Lung (tissue), 12 donors: ENCODE data around the gene MSH3. TPM values are rescaled to one million over a fixed set of nuclear protein-coding genes. Genes with fewer than 3 reads are reported as not detected.
"Not testable (repeated sequence)": the region's sequence is repeated elsewhere in the genome, so short reads cannot be mapped to it uniquely, and the experiment has no call there.

Experiments used
- ATAC-seq: fragments of 200-7000 bp; cut with Tn5 transposase; one replicate; pipeline ENCODE4 v1.9.1; 2020; ENCODE audit warnings: moderate number of reproducible peaks; ENCODE audit not compliant: insufficient read depth, low FRiP score
- DNase-seq, 3 donors: peaks; one replicate each; pipeline ENCODE4 v3.0.0-alpha.2; 2013 to 2017
- H3K27ac ChIP-seq, 2 donors: one replicate each; pipeline ENCODE4 v1.5.1; 2013; ENCODE audit warnings: mild to moderate bottlenecking in 2 of 2, moderate library complexity in 2 of 2, control low read depth in 1 of 2, inconsistent platforms in 1 of 2, low read depth in 1 of 2, low read length in 1 of 2
- H3K27me3 ChIP-seq, 3 donors: one replicate each; pipeline ENCODE4 v1.5.1; 2013; ENCODE audit warnings: low read length in 2 of 3; ENCODE audit not compliant: control insufficient read depth in 3 of 3, insufficient read depth in 3 of 3
- H3K36me3 ChIP-seq, 4 donors: one replicate each; pipeline ENCODE4 v1.5.1; 2013; ENCODE audit warnings: low read length in 4 of 4, mild to moderate bottlenecking in 1 of 4, moderate library complexity in 1 of 4; ENCODE audit not compliant: control insufficient read depth in 4 of 4, insufficient read depth in 4 of 4
- H3K4me1 ChIP-seq, 5 donors: one replicate each; pipeline ENCODE4 v1.5.1; 2013; ENCODE audit warnings: low read length in 5 of 5, mild to moderate bottlenecking in 2 of 5, moderate library complexity in 1 of 5; ENCODE audit not compliant: control insufficient read depth in 5 of 5, insufficient read depth in 5 of 5
- H3K4me3 ChIP-seq: one replicate; pipeline ENCODE4 v1.5.1; 2013; ENCODE audit warnings: mild to moderate bottlenecking, control low read depth, moderate library complexity
- H3K9ac ChIP-seq, 2 donors: one replicate each; pipeline ENCODE4 v1.5.1; 2013; ENCODE audit warnings: low read length in 2 of 2, control low read depth in 1 of 2; ENCODE audit not compliant: insufficient read depth in 1 of 2
- H3K9me3 ChIP-seq, 4 donors: one replicate each; pipeline ENCODE4 v1.5.1; 2013; ENCODE audit warnings: low read length in 3 of 4, mild to moderate bottlenecking in 1 of 4, moderate library complexity in 1 of 4; ENCODE audit not compliant: control insufficient read depth in 4 of 4, insufficient read depth in 3 of 4
- CTCF ChIP-seq: IDR thresholded peaks from 2 replicates; pipeline ENCODE4 v1.5.1; 2012; ENCODE audit warnings: mild to moderate bottlenecking; ENCODE audit errors: control extremely low read depth, extremely low read depth
- WGBS, 2 donors: extraction: QIAGEN DNeasy Blood & Tissue Kit; methylation state at CpG; one replicate each; pipeline ENCODE4 v1.1.7; 2013; 5-methylcytosine and 5-hydroxymethylcytosine counted together
- polyA plus RNA-seq, 2 donors: library from polyadenylated mRNA; stranded (reverse); fragments of 200-250 nt; gene quantifications; one replicate each; pipeline ENCODE4 v1.2.1, GENCODE V29; 2013
- total RNA-seq, 2 donors: library from RNA; depleted of rRNA in 1 of 2; stranded (reverse); fragments of >200 nt in 1 of 2; gene quantifications; one replicate each; pipeline ENCODE4 v1.2.1, GENCODE V29; 2014 to 2021
- donor health status: control.
- donor health status: control.
- donor health status: Bipolar disorder and iron deficiency.
- donor health status: healthy.
- donor health status: DM: yes; HTN: yes; CAD: no.

Gene MSH3
- total and polyA plus RNA-seq, 4 donors: 2.8 to 29.0 (median 9.6) TPM

- Histone ChIP-seq H3K27me3 (no peaks in the 10 kb centered on the region), H3K9me3 (no peaks in the 10 kb centered on the region), H3K9ac (no peak overlapping the region), H3K36me3 (no peaks in the 10 kb centered on the region), H3K4me1 (peaks cover 0 to 9% (median 0%) of the 10 kb centered on the region in 5 donors), H3K27ac (no peak overlapping the region), H3K4me3 (no peak overlapping the region)
- ATAC-seq: no peak
- WGBS, 2 donors: 96 to 97% methylated on average over 1 of the region's 1 CpG
- no peak for DNase-seq
- TF ChIP-seq CTCF: no peak
These were observed 168.2 kb downstream of the MSH3 start for GRCh38 chr5:80822640-80823039.

- not testable (repeated sequence) for H3K4me3 ChIP-seq, H3K9me3 ChIP-seq, H3K36me3 ChIP-seq, ATAC-seq, H3K9ac ChIP-seq, H3K4me1 ChIP-seq, DNase-seq, H3K27ac ChIP-seq, H3K27me3 ChIP-seq
- 97 to 98% methylated on average over 17 to 21 of the region's 22 CpGs for WGBS, 2 donors
These were observed 169.7 kb downstream of the MSH3 start for GRCh38 chr5:80824159-80824558.

- H3K27ac ChIP-seq: no peak overlapping the region
- no peak overlapping the region for H3K4me3 ChIP-seq
- H3K4me1 ChIP-seq: peaks cover 0 to 9% (median 0%) of the 10 kb centered on the region in 5 donors
- DNase-seq: peak in 2 of 3 donors; percentile 55 to 69
- no peak overlapping the region for H3K9ac ChIP-seq
- no peak for ATAC-seq
- peaks cover 0 to 10% (median 2%) of the 10 kb centered on the region in 4 donors for H3K9me3 ChIP-seq
- 35 to 45% methylated on average over 2 of the region's 2 CpGs for WGBS, 2 donors
- peaks cover 0 to 8% (median 5%) of the 10 kb centered on the region in 4 donors for H3K36me3 ChIP-seq
- no peaks in the 10 kb centered on the region for H3K27me3 ChIP-seq
- no peak for TF ChIP-seq CTCF
These were observed 171.5 kb downstream of the MSH3 start for GRCh38 chr5:80825786-80826460.

GRCh38 chr5:80834710-80835109, 180.3 kb downstream of the MSH3 start:
- Histone ChIP-seq H3K4me1 (no peaks in the 10 kb centered on the region), H3K27me3 (no peaks in the 10 kb centered on the region), H3K27ac (no peak overlapping the region), H3K36me3 (peaks cover 0 to 2% (median 0%) of the 10 kb centered on the region in 4 donors), H3K4me3 (no peak overlapping the region), H3K9ac (no peak overlapping the region), H3K9me3 (no peaks in the 10 kb centered on the region)
- TF ChIP-seq CTCF: no peak
- DNase-seq (no peak), ATAC-seq (no peak)
